Tibial nerve (tissue), 4 donors: ENCODE data around the gene DROSHA.

ENCODE experiments used
- CTCF ChIP-seq, 5 experiments: fragments of 200-600 bp in 3 of 5; fragments of 450-650 bp in 2 of 5; sonication (generic) in 3 of 5; IDR thresholded peaks; one replicate each; pipeline ENCODE4 v1.5.1; 2016 to 2019; ENCODE audit warnings: antibody characterized with exemption in 5 of 5, mild to moderate bottlenecking in 3 of 5, moderate library complexity in 2 of 5
- EP300 ChIP-seq, 2 donors: sonication (generic); formaldehyde crosslinking; IDR thresholded peaks; one replicate each; pipeline ENCODE4 v1.6.1; 2017; ENCODE audit warnings: antibody characterized with exemption in 2 of 2, mild to moderate bottlenecking in 1 of 2
- POLR2A ChIP-seq, 2 donors: fragments of 450-650 bp; IDR thresholded peaks; one replicate each; pipeline ENCODE4 v1.6.1; 2017; ENCODE audit warnings: antibody characterized with exemption in 2 of 2, mild to moderate bottlenecking in 2 of 2, moderate library complexity in 2 of 2

DNA sequence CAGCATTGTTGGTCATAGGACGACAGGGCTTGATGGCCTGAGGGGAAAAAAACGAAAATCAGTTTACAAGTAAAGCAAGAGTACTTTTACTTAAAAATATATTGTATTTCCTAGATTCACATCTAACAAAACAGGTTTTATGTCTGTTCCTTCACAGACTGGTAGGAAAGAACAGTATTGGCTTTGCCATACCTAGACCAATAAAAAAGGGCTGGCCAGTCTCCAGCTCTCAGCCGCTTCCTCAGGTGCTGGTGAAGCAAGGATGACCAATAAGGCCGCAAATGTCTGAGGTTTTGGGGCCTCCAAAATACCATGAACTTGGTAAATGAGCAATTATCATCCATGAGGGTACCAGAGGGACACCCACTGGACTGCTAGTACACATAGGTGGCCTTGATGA is 36.6 kb downstream of the DROSHA start:
- TF ChIP-seq CTCF (IDR thresholded peaks at IDR 0.05) (no peak), POLR2A (IDR thresholded peaks at IDR 0.05) (no peak), EP300 (IDR thresholded peaks at IDR 0.05) (no peak)
